HCT116 (cell line): ENCODE results near the gene LIX1. TPM values are rescaled to one million over a fixed set of nuclear protein-coding genes. Genes with fewer than 3 reads are reported as not detected.

Source experiments
- ATAC-seq: fragments of 200-7000 bp; cut with Tn5 transposase; 2 replicates; pipeline ENCODE4 v1.9.1; 2020; ENCODE audit warnings: mild to moderate bottlenecking, moderate library complexity
- BruUV-seq: library from RNA; stranded (reverse); fragments of 400-500 nt; replicated peaks from 2 replicates; lab custom pipeline; 2021; lab: Mats Ljungman, UMichigan
- CTCF ChIA-PET: fragments of 300-600 bp; sonication (Branson Sonifier 250); formaldehyde crosslinking; loops from one replicate; lab custom pipeline; 2021; ENCODE audit warnings: antibody characterized with exemption; lab: Charles Lee
- POLR2A ChIA-PET: fragments of 300-600, 350-600 bp; sonication (Branson Sonifier 250); formaldehyde crosslinking; loops from one replicate; lab custom pipeline; 2021; ENCODE audit warnings: antibody characterized with exemption; lab: Charles Lee
- RAD21 ChIA-PET, 2 experiments: fragments of 300-600 bp; sonication (Branson Sonifier 250); formaldehyde crosslinking; loops; one replicate each; lab custom pipeline; 2023; ENCODE audit warnings: low total read pairs in 2 of 2; ENCODE audit not compliant: uncharacterized antibody in 2 of 2, unreplicated experiment in 2 of 2, low non-redundant PET in 1 of 2; lab: Charles Lee
- DNase-seq: peaks from one replicate; pipeline ENCODE4 v3.0.0-alpha.2; 2010; ENCODE audit warnings: low read depth, low spot score
- H2AFZ ChIP-seq: fragments of 200-600 bp; shearing (Covaris generic), sonication (generic); 2 replicates; pipeline ENCODE4 v1.6.1; 2017; ENCODE audit warnings: low read depth, mixed run types, mixed read lengths, antibody characterized with exemption, low read length; ENCODE audit not compliant: poor library complexity, severe bottlenecking
- H3K27ac ChIP-seq: 2 replicates; pipeline ENCODE4 v1.5.1; 2012; ENCODE audit warnings: low read depth, low read length
- H3K27me3 ChIP-seq: fragments of 200-600 bp; sonication (generic); 2 replicates; pipeline ENCODE4 v1.6.1; 2016; ENCODE audit warnings: mixed run types, low read length, mixed read lengths; ENCODE audit not compliant: insufficient read depth
- H3K36me3 ChIP-seq, 2 experiments: fragments of 200-500 bp in 1 of 2; fragments of 200-600 bp in 1 of 2; sonication (Bioruptor generic) in 1 of 2; sonication (generic) in 1 of 2; 2 replicates each; pipeline versions ENCODE4 v1.5.1 to v1.6.1; 2014 to 2016; ENCODE audit warnings: low read length in 2 of 2, inconsistent platforms in 1 of 2, mixed read lengths in 1 of 2, mixed run types in 1 of 2; ENCODE audit not compliant: insufficient read depth in 2 of 2, control insufficient read depth in 1 of 2
- H3K4me1 ChIP-seq, 2 experiments: fragments of 200-600 bp in 1 of 2; sonication (generic) in 1 of 2; 2 replicates each; pipeline versions ENCODE4 v1.5.1 to v1.6.1; 2012 to 2017; ENCODE audit warnings: low read length in 2 of 2, inconsistent platforms in 1 of 2, mild to moderate bottlenecking in 1 of 2, mixed read lengths in 1 of 2, mixed run types in 1 of 2, moderate library complexity in 1 of 2; ENCODE audit not compliant: insufficient read depth in 2 of 2, control insufficient read depth in 1 of 2
- H3K4me2 ChIP-seq: fragments of 200-600 bp; sonication (generic); 2 replicates; pipeline ENCODE4 v1.6.1; 2017; ENCODE audit warnings: mixed run types, low read length, mixed read lengths
- H3K4me3 ChIP-seq, 2 experiments: fragments of 200-600 bp in 1 of 2; sonication (generic) in 1 of 2; replicated peaks in 1 of 2; 2 replicates each; pipeline ENCODE4 v1.5.1; 2011 to 2016; ENCODE audit warnings: low read length in 2 of 2, control low read depth in 1 of 2, low read depth in 1 of 2, mild to moderate bottlenecking in 1 of 2, mixed read lengths in 1 of 2, mixed run types in 1 of 2
- H3K79me2 ChIP-seq: fragments of 200-600 bp; sonication (generic); 2 replicates; pipeline ENCODE4 v1.6.1; 2017; ENCODE audit warnings: mild to moderate bottlenecking, mixed run types, low read length, moderate library complexity, mixed read lengths; ENCODE audit not compliant: insufficient read depth
- H3K9ac ChIP-seq: fragments of 200-600 bp; sonication (generic); 2 replicates; pipeline ENCODE4 v1.6.1; 2016; ENCODE audit warnings: low read length, mixed read lengths
- H3K9me2 ChIP-seq: fragments of 200-600 bp; sonication (generic), shearing (Covaris generic); 2 replicates; pipeline ENCODE4 v1.6.1; 2017; ENCODE audit warnings: mixed run types, mild to moderate bottlenecking, moderate library complexity; ENCODE audit not compliant: insufficient read depth
- H3K9me3 ChIP-seq, 2 experiments: fragments of 200-500 bp in 1 of 2; fragments of 200-600 bp in 1 of 2; sonication (Bioruptor generic) in 1 of 2; sonication (generic) in 1 of 2; 2 replicates each; pipeline ENCODE4 v1.6.1; 2014 to 2017; ENCODE audit warnings: low read length in 2 of 2, mixed read lengths in 2 of 2, inconsistent platforms in 1 of 2, low read depth in 1 of 2, mild to moderate bottlenecking in 1 of 2, mixed run types in 1 of 2, moderate library complexity in 1 of 2; ENCODE audit not compliant: control insufficient read depth in 1 of 2, insufficient read depth in 1 of 2
- H4K20me1 ChIP-seq: fragments of 200-600 bp; sonication (generic), shearing (Covaris generic); 2 replicates; pipeline ENCODE4 v1.6.1; 2017; ENCODE audit warnings: mixed run types, mild to moderate bottlenecking, moderate library complexity; ENCODE audit not compliant: insufficient read depth
- ATF3 ChIP-seq: IDR thresholded peaks from 2 replicates; pipeline ENCODE4 v1.6.1; 2012
- CBX3 ChIP-seq: IDR thresholded peaks from 2 replicates; pipeline ENCODE4 v1.6.1; 2012; ENCODE audit warnings: low read depth
- CEBPB ChIP-seq: IDR thresholded peaks from 2 replicates; pipeline ENCODE4 v1.6.1; 2012; ENCODE audit warnings: low read depth
- CTCF ChIP-seq, 3 experiments: fragments of 200-600 bp in 1 of 3; sonication (generic) in 1 of 3; IDR thresholded peaks in 2 of 3; conservative IDR thresholded peaks in 1 of 3; 2 replicates each; pipeline ENCODE4 v1.5.1; 2012 to 2017; ENCODE audit warnings: low read depth in 2 of 3, low read length in 2 of 3, antibody characterized with exemption in 1 of 3, borderline replicate concordance in 1 of 3, control low read depth in 1 of 3, mild to moderate bottlenecking in 1 of 3, mixed read lengths in 1 of 3, mixed run types in 1 of 3, moderate library complexity in 1 of 3; ENCODE audit not compliant: insufficient read depth in 1 of 3
- EGR1 ChIP-seq: IDR thresholded peaks from 2 replicates; pipeline ENCODE4 v1.6.1; 2012; ENCODE audit warnings: low read depth
- EZH2 ChIP-seq: fragments of 200-600 bp; sonication (generic); IDR thresholded peaks from 2 replicates; pipeline ENCODE4 v1.6.1; 2017; ENCODE audit warnings: antibody characterized with exemption, mixed run types
- EZH2phosphoT487 ChIP-seq: fragments of 200-600 bp; IDR thresholded peaks from 2 replicates; pipeline ENCODE4 v1.6.1; 2018; ENCODE audit warnings: antibody characterized with exemption, borderline replicate concordance
- FOSL1 ChIP-seq: IDR thresholded peaks from 2 replicates; pipeline ENCODE4 v1.6.1; 2012; ENCODE audit warnings: low read depth
- MAX ChIP-seq: IDR thresholded peaks from 2 replicates; pipeline ENCODE4 v1.6.1; 2012
- POLR2AphosphoS5 ChIP-seq: IDR thresholded peaks from 2 replicates; pipeline ENCODE4 v1.6.1; 2011; ENCODE audit warnings: mild to moderate bottlenecking, low read depth, low read length, moderate library complexity
- SP1 ChIP-seq: IDR thresholded peaks from 2 replicates; pipeline ENCODE4 v1.6.1; 2012; ENCODE audit warnings: low read depth
- SRF ChIP-seq: IDR thresholded peaks from 2 replicates; pipeline ENCODE4 v1.6.1; 2012; ENCODE audit warnings: low read depth
- TCF7L2 ChIP-seq: IDR thresholded peaks from 2 replicates; pipeline ENCODE4 v1.7.0; 2011; ENCODE audit warnings: borderline replicate concordance, inconsistent platforms; ENCODE audit not compliant: insufficient read depth, insufficient read length; ENCODE audit errors: extremely low read depth
- YY1 ChIP-seq: IDR thresholded peaks from 2 replicates; pipeline ENCODE4 v1.6.1; 2011; ENCODE audit warnings: low read length, low read depth, moderate library complexity, mild to moderate bottlenecking; ENCODE audit not compliant: insufficient replicate concordance; ENCODE audit errors: extremely low read depth
- ZBTB33 ChIP-seq: IDR thresholded peaks from 2 replicates; pipeline ENCODE4 v1.6.1; 2011; ENCODE audit warnings: mild to moderate bottlenecking, low read length, moderate library complexity; ENCODE audit not compliant: insufficient replicate concordance; ENCODE audit errors: extremely low read depth
- ZFX ChIP-seq: fragments of 450-650 bp; IDR thresholded peaks from 2 replicates; pipeline ENCODE4 v1.6.1; 2017
- ZNF274 ChIP-seq: fragments of 200-500 bp; sonication (Bioruptor generic); IDR thresholded peaks from 2 replicates; pipeline ENCODE4 v1.6.1; 2014; ENCODE audit warnings: mild to moderate bottlenecking, low read depth, low read length, inconsistent platforms
- intact Hi-C: fragments of 100-400 bp; cut with micrococcal nuclease; formaldehyde crosslinking; loops from 2 replicates; pipeline ENCODE4 v1.10.0; 2022
- total RNA-seq: library from RNA; stranded (reverse); gene quantifications from one replicate; pipeline ENCODE4 v1.2.1, GENCODE V29; 2021; ENCODE audit not compliant: unreplicated experiment

Gene LIX1
- total RNA-seq, 1 experiment from 2014 or later: not detected

DNA sequence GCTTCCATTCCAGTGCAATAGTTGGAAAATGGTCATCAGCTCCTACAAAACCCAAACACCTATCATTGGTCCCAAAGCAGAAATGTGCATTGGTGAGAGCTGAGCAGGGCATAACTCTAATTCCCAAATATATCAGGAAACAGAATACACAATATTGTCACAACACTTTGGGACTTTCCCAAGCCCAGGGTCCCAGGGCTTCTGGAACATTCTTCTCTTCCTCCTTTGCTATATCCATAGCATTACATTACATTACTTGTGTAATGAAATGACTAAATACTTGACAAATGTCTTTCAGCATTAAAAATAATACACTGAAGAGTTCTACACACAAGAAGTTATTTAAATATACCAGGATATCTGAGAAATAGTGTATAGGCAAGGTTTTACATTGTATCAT, 45.6 kb downstream of the LIX1 start:
- H4K20me1 ChIP-seq: no peaks in the 10 kb centered on the region
- H3K9ac ChIP-seq: no peak overlapping the region
- POLR2A ChIA-PET: no interaction called here
- intact Hi-C loops: no loop called here
- H3K4me2 ChIP-seq: no peak overlapping the region
- no peak for TF ChIP-seq FOSL1
- TF ChIP-seq ZFX: no peak
- TF ChIP-seq ZNF274: no peak
- TF ChIP-seq EGR1: no peak
- TF ChIP-seq SRF: no peak
- no peak for TF ChIP-seq YY1
- TF ChIP-seq CBX3: no peak
- TF ChIP-seq ZBTB33: no peak
- TF ChIP-seq MAX: no peak
- TF ChIP-seq ATF3: no peak
- no peak for TF ChIP-seq TCF7L2
- TF ChIP-seq POLR2AphosphoS5: no peak
- TF ChIP-seq SP1: no peak
- TF ChIP-seq EZH2: no peak
- no peak for TF ChIP-seq CEBPB
- TF ChIP-seq EZH2phosphoT487: no peak
- TF ChIP-seq CTCF (IDR thresholded peaks at IDR 0.05 in 2 of 3, conservative IDR thresholded peaks at IDR 0.05 in 1 of 3; ENCODE audit: borderline replicate concordance in 1 of 3, insufficient read depth in 1 of 3, low read depth in 2 of 3, low read length in 2 of 3): no peak
- DNase-seq (no peak), ATAC-seq (no peak)
- no peak overlapping the region for H2AFZ ChIP-seq
- RAD21 ChIA-PET: no interaction called here
- no peaks in the 10 kb centered on the region for H3K4me1 ChIP-seq
- no peaks in the 10 kb centered on the region for H3K9me3 ChIP-seq
- H3K27me3 ChIP-seq: no peaks in the 10 kb centered on the region
- no peaks in the 10 kb centered on the region for H3K36me3 ChIP-seq
- no peak overlapping the region for H3K4me3 ChIP-seq
- CTCF ChIA-PET: no interaction called here
- BruUV-seq: no TSS peak
- no peak overlapping the region for H3K27ac ChIP-seq
- no peaks in the 10 kb centered on the region for H3K9me2 ChIP-seq
- H3K79me2 ChIP-seq: no peaks in the 10 kb centered on the region
